HCT116 (cell line): Measurements from ENCODE around the gene ESRRG. TPM values are rescaled to one million over a fixed set of nuclear protein-coding genes. Genes with fewer than 3 reads are reported as not detected.
"Not testable (repeated sequence)": the region's sequence is repeated elsewhere in the genome, so short reads cannot be mapped to it uniquely, and the experiment has no call there.

ENCODE experiments used
- ATAC-seq: fragments of 200-7000 bp; cut with Tn5 transposase; 2 replicates; pipeline ENCODE4 v1.9.1; 2020; ENCODE audit warnings: mild to moderate bottlenecking, moderate library complexity
- BruUV-seq: library from RNA; stranded (reverse); fragments of 400-500 nt; replicated peaks from 2 replicates; lab custom pipeline; 2021; lab: Mats Ljungman, UMichigan
- CTCF ChIA-PET: fragments of 300-600 bp; sonication (Branson Sonifier 250); formaldehyde crosslinking; loops from one replicate; lab custom pipeline; 2021; ENCODE audit warnings: antibody characterized with exemption; lab: Charles Lee
- POLR2A ChIA-PET: fragments of 300-600, 350-600 bp; sonication (Branson Sonifier 250); formaldehyde crosslinking; loops from one replicate; lab custom pipeline; 2021; ENCODE audit warnings: antibody characterized with exemption; lab: Charles Lee
- RAD21 ChIA-PET, 2 experiments: fragments of 300-600 bp; sonication (Branson Sonifier 250); formaldehyde crosslinking; loops; one replicate each; lab custom pipeline; 2023; ENCODE audit warnings: low total read pairs in 2 of 2; ENCODE audit not compliant: uncharacterized antibody in 2 of 2, unreplicated experiment in 2 of 2, low non-redundant PET in 1 of 2; lab: Charles Lee
- DNase-seq: peaks from one replicate; pipeline ENCODE4 v3.0.0-alpha.2; 2010; ENCODE audit warnings: low read depth, low spot score
- H2AFZ ChIP-seq: fragments of 200-600 bp; shearing (Covaris generic), sonication (generic); 2 replicates; pipeline ENCODE4 v1.6.1; 2017; ENCODE audit warnings: low read depth, mixed run types, mixed read lengths, antibody characterized with exemption, low read length; ENCODE audit not compliant: poor library complexity, severe bottlenecking
- H3K27ac ChIP-seq: 2 replicates; pipeline ENCODE4 v1.5.1; 2012; ENCODE audit warnings: low read depth, low read length
- H3K27me3 ChIP-seq: fragments of 200-600 bp; sonication (generic); 2 replicates; pipeline ENCODE4 v1.6.1; 2016; ENCODE audit warnings: mixed run types, low read length, mixed read lengths; ENCODE audit not compliant: insufficient read depth
- H3K36me3 ChIP-seq, 2 experiments: fragments of 200-500 bp in 1 of 2; fragments of 200-600 bp in 1 of 2; sonication (Bioruptor generic) in 1 of 2; sonication (generic) in 1 of 2; 2 replicates each; pipeline versions ENCODE4 v1.5.1 to v1.6.1; 2014 to 2016; ENCODE audit warnings: low read length in 2 of 2, inconsistent platforms in 1 of 2, mixed read lengths in 1 of 2, mixed run types in 1 of 2; ENCODE audit not compliant: insufficient read depth in 2 of 2, control insufficient read depth in 1 of 2
- H3K4me1 ChIP-seq, 2 experiments: fragments of 200-600 bp in 1 of 2; sonication (generic) in 1 of 2; 2 replicates each; pipeline versions ENCODE4 v1.5.1 to v1.6.1; 2012 to 2017; ENCODE audit warnings: low read length in 2 of 2, inconsistent platforms in 1 of 2, mild to moderate bottlenecking in 1 of 2, mixed read lengths in 1 of 2, mixed run types in 1 of 2, moderate library complexity in 1 of 2; ENCODE audit not compliant: insufficient read depth in 2 of 2, control insufficient read depth in 1 of 2
- H3K4me2 ChIP-seq: fragments of 200-600 bp; sonication (generic); 2 replicates; pipeline ENCODE4 v1.6.1; 2017; ENCODE audit warnings: mixed run types, low read length, mixed read lengths
- H3K4me3 ChIP-seq, 2 experiments: fragments of 200-600 bp in 1 of 2; sonication (generic) in 1 of 2; replicated peaks in 1 of 2; 2 replicates each; pipeline ENCODE4 v1.5.1; 2011 to 2016; ENCODE audit warnings: low read length in 2 of 2, control low read depth in 1 of 2, low read depth in 1 of 2, mild to moderate bottlenecking in 1 of 2, mixed read lengths in 1 of 2, mixed run types in 1 of 2
- H3K79me2 ChIP-seq: fragments of 200-600 bp; sonication (generic); 2 replicates; pipeline ENCODE4 v1.6.1; 2017; ENCODE audit warnings: mild to moderate bottlenecking, mixed run types, low read length, moderate library complexity, mixed read lengths; ENCODE audit not compliant: insufficient read depth
- H3K9ac ChIP-seq: fragments of 200-600 bp; sonication (generic); 2 replicates; pipeline ENCODE4 v1.6.1; 2016; ENCODE audit warnings: low read length, mixed read lengths
- H3K9me2 ChIP-seq: fragments of 200-600 bp; sonication (generic), shearing (Covaris generic); 2 replicates; pipeline ENCODE4 v1.6.1; 2017; ENCODE audit warnings: mixed run types, mild to moderate bottlenecking, moderate library complexity; ENCODE audit not compliant: insufficient read depth
- H3K9me3 ChIP-seq, 2 experiments: fragments of 200-500 bp in 1 of 2; fragments of 200-600 bp in 1 of 2; sonication (Bioruptor generic) in 1 of 2; sonication (generic) in 1 of 2; 2 replicates each; pipeline ENCODE4 v1.6.1; 2014 to 2017; ENCODE audit warnings: low read length in 2 of 2, mixed read lengths in 2 of 2, inconsistent platforms in 1 of 2, low read depth in 1 of 2, mild to moderate bottlenecking in 1 of 2, mixed run types in 1 of 2, moderate library complexity in 1 of 2; ENCODE audit not compliant: control insufficient read depth in 1 of 2, insufficient read depth in 1 of 2
- H4K20me1 ChIP-seq: fragments of 200-600 bp; sonication (generic), shearing (Covaris generic); 2 replicates; pipeline ENCODE4 v1.6.1; 2017; ENCODE audit warnings: mixed run types, mild to moderate bottlenecking, moderate library complexity; ENCODE audit not compliant: insufficient read depth
- CBX3 ChIP-seq: IDR thresholded peaks from 2 replicates; pipeline ENCODE4 v1.6.1; 2012; ENCODE audit warnings: low read depth
- CTCF ChIP-seq, 3 experiments: fragments of 200-600 bp in 1 of 3; sonication (generic) in 1 of 3; IDR thresholded peaks in 2 of 3; conservative IDR thresholded peaks in 1 of 3; 2 replicates each; pipeline ENCODE4 v1.5.1; 2012 to 2017; ENCODE audit warnings: low read depth in 2 of 3, low read length in 2 of 3, antibody characterized with exemption in 1 of 3, borderline replicate concordance in 1 of 3, control low read depth in 1 of 3, mild to moderate bottlenecking in 1 of 3, mixed read lengths in 1 of 3, mixed run types in 1 of 3, moderate library complexity in 1 of 3; ENCODE audit not compliant: insufficient read depth in 1 of 3
- EZH2 ChIP-seq: fragments of 200-600 bp; sonication (generic); IDR thresholded peaks from 2 replicates; pipeline ENCODE4 v1.6.1; 2017; ENCODE audit warnings: antibody characterized with exemption, mixed run types
- intact Hi-C: fragments of 100-400 bp; cut with micrococcal nuclease; formaldehyde crosslinking; loops from 2 replicates; pipeline ENCODE4 v1.10.0; 2022
- total RNA-seq: library from RNA; stranded (reverse); gene quantifications from one replicate; pipeline ENCODE4 v1.2.1, GENCODE V29; 2021; ENCODE audit not compliant: unreplicated experiment

ESRRG gene
- total RNA-seq, 1 experiment from 2014 or later: not detected

- CTCF ChIA-PET: interaction anchor here (0.7 kb wide), 1 partner anchor 8 kb away, joined by 5 read pairs; no protein-coding TSS in a partner anchor
- ATAC-seq: no peak
Observed at GRCh38 chr1:216705676-216706075, 17.6 kb downstream of the ESRRG start.

GRCh38 chr1:216704065-216704464 is 19.2 kb downstream of the ESRRG start:
- BruUV-seq, H3K4me2 ChIP-seq, H3K4me1 ChIP-seq, H3K36me3 ChIP-seq, H3K27ac ChIP-seq, intact Hi-C loops, H3K9me3 ChIP-seq, ATAC-seq, RAD21 ChIA-PET, H3K4me3 ChIP-seq, CTCF ChIA-PET, H2AFZ ChIP-seq, DNase-seq, H3K79me2 ChIP-seq, H3K27me3 ChIP-seq, POLR2A ChIA-PET, H4K20me1 ChIP-seq, H3K9ac ChIP-seq, H3K9me2 ChIP-seq: not testable (repeated sequence)

More at GRCh38 chr1:216705676-216706075, 17.6 kb downstream of the ESRRG start:
- Histone ChIP-seq H4K20me1 (no peaks in the 10 kb centered on the region), H3K9ac (no peak overlapping the region), H3K9me2 (no peaks in the 10 kb centered on the region), H3K9me3 (no peaks in the 10 kb centered on the region; a peak in 1 of 4 replicates), H3K27ac (no peak overlapping the region), H3K27me3 (no peaks in the 10 kb centered on the region), H2AFZ (no peak overlapping the region), H3K36me3 (no peaks in the 10 kb centered on the region), H3K4me1 (no peaks in the 10 kb centered on the region), H3K4me3 (no peak overlapping the region), H3K4me2 (no peak overlapping the region), H3K79me2 (no peaks in the 10 kb centered on the region)
- POLR2A ChIA-PET: no interaction called here
- no TSS peak for BruUV-seq
- no peak for DNase-seq
- intact Hi-C loops: no loop called here
- TF ChIP-seq CTCF (IDR thresholded peaks at IDR 0.05 in 2 of 3, conservative IDR thresholded peaks at IDR 0.05 in 1 of 3; ENCODE audit: borderline replicate concordance in 1 of 3, insufficient read depth in 1 of 3, low read depth in 2 of 3, low read length in 2 of 3): no peak
- TF ChIP-seq CBX3: no peak
- TF ChIP-seq EZH2: no peak
- RAD21 ChIA-PET: no interaction called here
